HG03520 (cell line): ENCODE results near the gene NBAS.

ENCODE experiments used
- ATAC-seq: cut with Tn5 transposase; IDR thresholded peaks from one replicate; pipeline ENCODE4 v1.9.1; 2021; ENCODE audit warnings: mild to moderate bottlenecking, moderate library complexity; ENCODE audit not compliant: unreplicated experiment

The NBAS gene

DNA sequence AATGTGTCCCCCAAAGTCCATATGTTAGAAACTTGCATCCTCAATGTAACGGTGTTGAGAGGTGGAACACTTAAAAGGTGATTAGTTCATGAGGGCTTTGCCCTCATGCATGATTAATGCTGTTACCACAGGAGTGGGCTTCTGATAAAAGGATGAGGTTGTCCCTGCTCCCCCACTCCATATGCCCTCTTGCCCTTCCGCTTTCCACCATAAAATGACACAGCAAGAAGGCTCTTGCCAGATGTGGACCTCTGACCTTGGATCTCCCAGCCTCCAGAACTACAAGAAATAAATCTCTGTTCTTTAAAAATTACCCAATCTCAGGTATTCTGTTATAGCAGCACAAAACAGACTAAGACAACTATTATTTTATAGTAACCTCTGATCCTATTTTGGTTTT is 412.1 kb downstream of the NBAS start:
- ATAC-seq = no peak

DNA sequence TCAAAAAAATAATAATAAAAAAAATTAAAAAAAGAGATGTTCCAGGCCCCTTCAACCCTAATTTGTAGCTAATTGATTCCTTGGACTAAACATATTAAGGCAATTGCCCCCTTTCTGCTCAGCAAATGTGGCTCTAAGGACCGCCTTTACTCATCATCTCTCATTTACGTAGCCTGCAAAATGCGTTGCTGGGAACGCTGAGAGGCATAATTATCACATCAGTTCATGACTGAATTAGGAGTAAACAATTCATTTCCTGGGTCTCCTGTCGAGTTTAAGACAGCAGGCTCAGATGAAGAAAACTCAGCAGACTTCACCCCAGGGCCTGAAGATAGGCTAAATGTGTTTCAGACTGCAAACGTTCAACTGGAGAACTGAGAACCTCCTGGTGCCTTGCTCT is 413.5 kb downstream of the NBAS start:
- ATAC-seq = no peak

DNA sequence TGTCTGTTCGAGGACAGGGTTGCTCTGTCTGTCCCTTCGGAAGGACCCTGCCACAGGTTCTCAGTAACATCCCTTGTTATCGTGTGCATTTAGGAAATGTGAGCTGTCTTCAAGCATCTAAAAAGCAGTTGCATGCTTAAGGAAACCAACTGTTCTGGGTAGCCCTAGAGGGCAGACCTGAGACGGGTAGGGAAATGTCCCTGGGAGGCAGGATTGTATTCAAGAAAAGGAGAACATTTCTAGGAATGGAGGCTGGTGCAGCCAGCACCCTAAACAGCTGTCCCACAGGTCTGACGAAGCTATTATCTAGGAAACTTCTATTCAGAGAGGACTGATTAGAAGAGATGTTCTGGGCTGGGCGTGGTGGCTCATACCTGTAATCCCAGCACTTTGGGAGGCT is 414.2 kb downstream of the NBAS start:
- ATAC-seq = no peak

DNA sequence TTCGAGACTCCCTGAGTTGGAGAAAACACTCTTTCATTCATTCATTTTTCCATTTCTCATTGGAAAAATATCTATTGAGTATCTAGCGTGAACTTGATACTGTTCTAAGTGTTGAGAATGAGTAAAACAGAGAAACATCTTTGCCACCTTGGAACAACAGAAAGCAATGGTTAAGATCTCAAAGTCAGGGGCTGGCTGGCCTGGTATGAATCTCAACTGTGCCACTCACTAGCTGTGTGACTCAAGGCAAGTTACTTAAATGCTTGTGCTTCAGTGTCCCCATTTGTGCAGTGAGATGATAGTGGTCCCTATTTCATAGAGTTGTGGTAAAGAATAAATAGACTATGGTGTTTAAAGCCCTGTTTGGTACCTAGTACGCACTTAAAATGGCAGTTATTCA is 415.2 kb downstream of the NBAS start:
- no peak for ATAC-seq

DNA sequence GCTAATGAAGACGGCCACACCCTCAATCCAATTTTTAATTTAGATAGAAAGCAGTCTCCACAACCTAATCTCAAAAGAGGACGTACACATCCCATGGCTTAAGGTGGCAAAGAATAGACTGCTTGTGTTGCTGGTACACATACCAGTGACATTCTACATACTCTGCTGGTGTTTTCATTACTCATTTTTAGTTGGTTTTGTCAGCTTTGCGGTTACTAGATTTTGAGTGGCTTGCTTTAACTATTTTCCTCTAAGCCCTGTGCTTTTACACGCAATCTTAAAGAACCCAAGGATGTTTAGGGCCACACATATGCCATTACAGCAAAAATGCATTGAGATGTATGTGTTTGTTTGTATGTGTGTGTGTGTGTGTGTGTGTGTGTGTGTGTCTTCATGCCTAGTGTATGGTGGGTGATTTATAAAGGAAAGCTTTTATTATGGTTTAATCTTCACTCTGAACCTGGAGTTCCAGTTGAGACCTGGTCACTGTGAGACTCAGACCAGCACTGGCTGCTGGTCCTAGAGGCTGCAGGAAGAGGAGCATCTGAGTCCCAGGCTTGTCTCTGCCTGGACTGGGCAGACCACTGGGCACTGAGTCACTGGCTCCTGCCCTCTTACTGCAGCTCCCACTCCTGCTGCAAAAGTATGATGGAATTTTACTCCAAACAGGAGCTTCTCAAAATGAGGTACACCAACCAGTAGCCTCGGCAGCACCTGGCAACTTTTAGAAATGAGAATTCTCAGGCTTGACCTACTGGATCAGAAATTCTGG is 415.9 kb downstream of the NBAS start:
- no peak for ATAC-seq

DNA sequence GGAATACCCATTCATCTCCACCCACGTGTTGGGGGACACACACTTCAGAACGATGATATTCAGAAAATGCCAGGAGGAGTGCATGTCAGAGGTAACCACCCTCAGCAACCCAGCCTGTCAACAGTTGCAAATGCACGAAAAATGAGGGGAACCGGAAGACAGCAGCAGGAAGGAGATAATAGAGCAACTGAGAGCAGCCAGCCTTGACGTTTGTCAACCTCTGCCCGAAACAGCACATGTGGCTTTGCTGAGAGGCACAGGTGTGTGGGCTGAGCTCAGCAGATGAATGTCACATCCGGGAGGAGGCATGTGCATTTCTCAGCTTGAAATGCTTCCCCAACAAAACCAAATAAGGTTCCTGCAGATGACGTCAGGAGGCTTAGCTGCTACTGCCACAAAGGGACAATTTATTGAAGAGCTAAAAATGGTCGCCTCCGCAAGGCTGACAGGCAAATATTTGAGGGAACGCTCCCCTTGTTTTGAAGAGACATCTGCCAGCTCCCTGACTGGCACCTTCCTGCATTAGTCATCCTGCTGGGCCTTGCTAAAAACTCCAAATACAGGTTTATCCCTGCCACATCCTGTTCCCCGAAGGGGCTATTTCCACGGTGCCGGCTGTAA is 419.0 kb downstream of the NBAS start:
- peak; percentile 100 for ATAC-seq

DNA sequence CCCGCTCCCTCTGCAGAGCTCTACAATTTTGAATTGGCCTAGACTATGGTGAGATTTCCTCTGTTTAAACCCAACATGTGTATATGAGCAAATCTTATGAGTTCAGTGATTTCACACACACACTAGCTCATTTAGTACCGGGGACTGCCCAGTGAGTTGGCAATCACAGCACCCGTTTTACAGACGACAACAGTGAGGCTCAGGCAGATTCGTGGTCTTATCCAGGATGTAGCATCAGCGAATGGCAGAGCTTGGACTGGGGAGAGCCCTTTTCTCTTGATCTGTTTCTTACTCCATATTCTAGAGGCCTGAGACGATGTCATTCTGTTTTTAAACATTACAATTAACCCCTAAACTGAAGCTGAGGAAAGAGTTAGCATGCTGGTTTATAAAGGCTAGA is 419.9 kb downstream of the NBAS start:
- no peak for ATAC-seq

DNA sequence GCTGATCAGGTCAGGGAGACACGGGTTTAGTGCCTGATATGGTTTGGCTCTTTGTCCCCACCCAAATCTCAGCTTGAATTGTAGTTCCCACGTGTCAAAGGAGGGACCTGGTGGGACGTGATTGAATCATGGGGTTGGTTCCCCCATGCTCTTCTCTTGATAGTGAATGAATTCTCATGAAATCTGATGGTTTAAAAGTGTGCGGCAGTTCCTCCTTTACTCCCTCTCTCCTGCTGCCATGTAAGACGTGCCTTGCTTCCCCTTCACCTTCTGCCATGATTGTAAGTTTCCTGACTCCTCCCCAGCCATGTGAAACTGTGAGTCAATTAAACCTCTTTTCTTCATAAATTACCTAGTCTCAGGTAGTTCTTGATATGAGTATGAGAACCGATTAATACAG is 424.5 kb downstream of the NBAS start:
- ATAC-seq = no peak

DNA sequence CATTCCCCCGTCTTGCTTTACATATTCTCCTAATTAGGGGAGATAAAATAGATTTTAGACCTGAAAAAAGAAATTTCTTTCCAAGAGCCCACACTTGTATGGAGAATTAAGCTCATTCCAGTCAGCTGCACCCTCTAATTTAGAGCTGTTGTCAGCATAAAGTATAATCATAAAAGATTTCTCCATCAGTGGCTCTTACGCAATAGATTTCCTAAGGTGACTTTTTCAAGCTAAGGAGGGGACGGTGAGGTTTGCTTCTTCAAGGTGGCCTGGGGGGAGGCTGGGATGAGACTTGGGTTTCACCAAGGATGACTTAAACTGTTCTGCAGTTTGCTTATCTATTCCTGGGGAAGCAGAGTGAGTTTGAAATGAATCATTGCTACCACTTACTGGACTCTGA is 426.2 kb downstream of the NBAS start:
- ATAC-seq = no peak

DNA sequence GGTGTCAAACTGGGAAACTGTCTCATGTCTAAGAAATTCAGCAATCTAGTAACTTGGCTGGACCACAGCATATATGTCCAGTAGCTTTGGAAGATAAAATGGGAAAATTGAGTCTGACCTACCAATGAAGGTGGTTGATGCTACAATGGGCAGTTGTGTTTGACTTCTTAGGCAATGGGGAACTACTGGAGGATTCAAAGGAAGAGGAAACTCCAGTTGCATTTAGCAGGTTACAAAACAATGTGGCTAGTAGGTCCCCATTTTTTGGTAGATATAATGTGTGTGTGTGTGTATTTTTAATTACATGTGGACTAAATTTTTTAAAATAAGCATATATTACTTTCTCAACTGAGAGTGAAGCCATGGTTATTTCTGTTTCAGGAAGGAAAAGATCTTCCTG is 427.7 kb downstream of the NBAS start:
- ATAC-seq = no peak

DNA sequence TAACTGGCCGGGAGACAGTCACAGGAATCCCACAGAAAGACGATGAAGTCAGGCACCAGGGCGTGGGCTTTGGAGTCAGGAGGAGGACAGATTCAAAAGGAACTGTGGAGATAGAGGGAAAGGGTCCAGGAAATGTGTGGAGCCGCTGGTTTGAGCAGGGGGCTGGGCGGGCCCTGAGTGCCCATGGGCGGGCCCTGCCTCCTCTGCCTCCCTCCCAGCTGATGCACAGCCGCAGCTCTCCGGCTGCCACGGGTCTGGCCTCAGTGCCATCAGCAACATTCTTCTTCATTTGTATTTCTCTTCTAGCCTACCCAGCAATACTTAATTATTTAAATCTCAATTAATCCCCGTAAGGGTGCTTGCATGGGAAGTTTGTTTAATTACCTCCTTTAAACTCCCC is 432.3 kb downstream of the NBAS start:
- no peak for ATAC-seq

DNA sequence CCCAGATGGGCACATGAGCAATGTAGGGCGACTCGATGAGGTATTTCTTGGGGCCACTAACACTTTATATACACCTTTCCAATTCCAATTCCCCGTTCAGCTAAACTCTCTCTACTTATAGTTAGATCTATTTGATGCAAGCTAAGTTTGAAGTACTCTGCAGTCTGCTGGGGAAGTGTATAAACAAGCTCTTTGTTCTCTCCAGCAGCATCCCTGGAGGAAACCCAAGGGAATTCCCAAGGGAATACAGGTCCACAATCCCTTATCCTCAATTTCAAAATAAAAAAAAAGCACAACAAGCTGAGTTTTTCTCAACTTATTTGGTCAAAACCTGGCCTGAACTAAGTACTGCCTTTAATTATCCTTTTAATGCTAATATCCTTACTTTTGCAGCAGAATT is 433.3 kb downstream of the NBAS start:
- no peak for ATAC-seq

DNA sequence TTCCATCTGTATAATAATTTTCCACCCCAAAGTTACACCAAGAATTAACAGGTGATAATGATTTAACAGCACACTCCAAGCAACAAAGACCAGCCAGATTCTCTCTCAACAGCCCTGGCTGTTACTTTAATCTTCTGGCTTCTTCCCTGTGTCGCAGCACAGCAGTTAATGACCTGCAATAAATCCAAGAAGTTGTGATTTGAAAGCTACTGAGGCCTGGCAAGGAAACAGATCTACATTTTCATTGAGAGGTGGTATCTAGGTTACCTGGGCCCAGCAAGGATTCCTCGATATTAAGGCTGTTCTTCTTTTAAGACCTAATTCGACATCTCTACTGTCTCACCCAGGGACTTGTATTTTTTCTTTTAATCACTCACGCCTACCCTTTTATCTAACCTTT is 433.8 kb downstream of the NBAS start:
- ATAC-seq = no peak

DNA sequence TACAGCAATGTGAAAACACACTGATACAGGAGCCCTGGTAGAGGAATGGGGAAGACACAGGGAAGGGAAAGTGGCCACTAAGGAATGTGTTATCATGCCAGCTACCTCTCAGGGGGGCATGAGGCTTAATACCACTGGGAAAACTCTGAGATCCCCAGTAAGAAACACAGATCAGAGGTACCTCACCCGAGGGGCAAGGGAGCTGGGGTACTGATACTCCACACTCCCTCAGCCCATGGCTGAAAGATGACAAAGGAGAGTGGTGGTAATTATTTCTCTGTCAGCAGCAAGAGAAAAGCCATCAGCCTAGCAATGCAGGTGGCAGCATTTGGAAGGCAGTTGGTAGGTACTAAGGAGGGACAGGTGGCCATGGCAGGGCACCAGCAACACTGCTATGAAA is 434.8 kb downstream of the NBAS start:
- ATAC-seq = no peak

DNA sequence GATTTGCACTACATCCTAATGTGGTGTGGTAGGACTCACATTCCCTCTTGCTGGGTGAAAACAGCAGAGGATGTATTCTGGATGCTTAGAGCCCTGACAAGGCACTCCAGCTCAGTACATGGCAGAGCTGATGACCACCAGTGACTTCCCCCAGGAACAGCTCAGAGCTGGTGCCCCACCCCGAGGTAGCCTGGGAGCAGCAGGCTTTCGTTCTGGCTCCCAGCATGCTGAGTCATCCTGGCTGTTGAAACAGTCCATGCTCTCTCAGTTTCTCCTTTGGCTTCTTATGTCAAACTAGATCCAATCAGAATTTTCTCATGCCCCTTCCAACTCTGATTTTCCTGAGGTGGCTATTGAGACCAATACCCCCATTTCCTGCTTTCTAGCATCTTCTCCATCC is 438.2 kb downstream of the NBAS start:
- ATAC-seq = no peak

DNA sequence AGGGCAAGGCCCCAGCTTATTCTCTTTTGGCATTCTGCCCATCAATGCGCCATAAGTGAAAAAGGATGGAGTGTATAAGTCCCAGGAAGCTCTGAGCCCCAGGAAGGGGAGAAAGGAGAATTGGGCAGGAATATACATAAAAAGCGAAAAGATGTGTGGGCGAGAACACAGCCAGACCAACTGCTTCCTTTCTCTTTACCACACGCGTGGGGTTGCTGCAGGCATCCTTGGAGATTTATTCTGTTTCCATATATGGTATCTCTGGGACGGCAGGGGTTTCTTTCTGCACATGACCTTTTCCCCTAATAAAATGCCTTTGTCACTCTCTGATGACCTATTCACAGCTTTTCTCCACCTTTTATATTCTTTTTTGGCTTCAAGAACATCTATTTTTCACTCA is 440.5 kb downstream of the NBAS start:
- ATAC-seq = no peak

DNA sequence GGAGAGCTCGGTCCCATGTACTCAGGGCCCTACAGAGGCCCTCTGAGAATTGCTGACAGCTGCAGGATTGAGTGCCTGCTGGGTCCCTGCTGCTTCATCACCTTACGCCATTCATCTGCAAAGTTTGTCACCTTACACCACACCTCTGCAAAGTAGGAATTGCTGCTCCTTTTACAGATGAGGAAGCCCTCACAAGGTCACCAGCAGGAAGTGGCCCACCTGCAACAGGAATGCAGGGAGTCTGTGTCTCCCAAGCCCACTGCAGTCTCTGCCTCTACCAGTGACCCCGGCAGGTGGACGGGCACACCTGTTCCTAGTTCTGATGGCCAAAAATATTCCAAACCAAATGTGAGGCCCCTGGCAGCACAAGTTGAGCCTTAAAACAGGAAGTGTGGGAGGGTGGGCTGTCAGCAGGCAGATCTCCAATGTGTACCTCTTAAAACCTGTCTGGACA is 441.4 kb downstream of the NBAS start:
- no peak for ATAC-seq

DNA sequence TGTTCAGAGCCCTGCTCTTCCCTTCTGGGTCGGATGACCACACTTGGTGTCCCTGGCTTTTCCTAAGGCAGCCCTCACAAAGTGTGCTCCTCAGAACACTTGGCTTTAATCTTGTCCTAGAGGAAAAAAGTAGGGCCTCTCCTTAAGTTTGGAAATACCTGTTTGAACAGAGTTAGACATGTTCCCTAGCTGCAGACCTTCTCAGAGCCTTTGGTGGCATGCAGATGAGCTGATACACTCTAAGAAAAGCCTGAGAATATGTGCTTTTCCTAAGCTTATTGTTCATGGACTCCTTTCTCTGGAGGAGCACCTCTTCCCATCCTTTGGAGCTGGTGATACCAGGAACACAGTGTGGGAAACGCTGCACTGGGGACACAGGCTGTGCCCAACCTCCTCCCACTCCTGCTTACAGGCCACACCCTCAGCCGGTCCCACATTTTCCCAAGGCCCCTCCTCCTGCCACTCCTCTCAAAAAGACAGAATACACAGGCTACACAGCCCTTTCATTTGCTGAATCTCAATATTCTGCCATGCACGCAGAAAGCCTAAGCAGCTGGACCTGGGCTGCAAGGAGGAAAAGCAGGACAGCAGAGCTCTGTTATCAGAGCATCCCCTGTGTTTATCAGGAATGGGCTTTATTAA is 443.6 kb downstream of the NBAS start:
- ATAC-seq = no peak
